Duodenal mucosa (tissue), 2 donors: Measurements from ENCODE around the gene SLC6A18.

Experiments
- H3K27ac ChIP-seq: one replicate; pipeline ENCODE4 v1.7.0; 2013; ENCODE audit warnings: low read depth, low read length
- H3K27me3 ChIP-seq, 2 donors: one replicate each; pipeline ENCODE4 v1.7.0; 2013; ENCODE audit warnings: low read length in 2 of 2, control low read depth in 1 of 2; ENCODE audit not compliant: insufficient read depth in 2 of 2, control insufficient read depth in 1 of 2
- H3K36me3 ChIP-seq, 2 donors: one replicate each; pipeline ENCODE4 v1.7.0; 2013; ENCODE audit warnings: low read length in 2 of 2, control low read depth in 1 of 2; ENCODE audit not compliant: insufficient read depth in 2 of 2, control insufficient read depth in 1 of 2
- H3K4me1 ChIP-seq, 2 donors: one replicate each; pipeline ENCODE4 v1.7.0; 2013; ENCODE audit warnings: low read length in 2 of 2, control low read depth in 1 of 2; ENCODE audit not compliant: insufficient read depth in 2 of 2, control insufficient read depth in 1 of 2
- H3K4me3 ChIP-seq, 2 donors: one replicate each; pipeline ENCODE4 v1.7.0; 2013; ENCODE audit warnings: low read length in 2 of 2, low read depth in 1 of 2
- H3K9ac ChIP-seq, 2 donors: one replicate each; pipeline ENCODE4 v1.7.0; 2013; ENCODE audit warnings: low read length in 2 of 2, low read depth in 1 of 2
- H3K9me3 ChIP-seq, 2 donors: one replicate each; pipeline ENCODE4 v1.7.0; 2013; ENCODE audit warnings: low read length in 2 of 2, control low read depth in 1 of 2; ENCODE audit not compliant: control insufficient read depth in 1 of 2

SLC6A18 gene

DNA sequence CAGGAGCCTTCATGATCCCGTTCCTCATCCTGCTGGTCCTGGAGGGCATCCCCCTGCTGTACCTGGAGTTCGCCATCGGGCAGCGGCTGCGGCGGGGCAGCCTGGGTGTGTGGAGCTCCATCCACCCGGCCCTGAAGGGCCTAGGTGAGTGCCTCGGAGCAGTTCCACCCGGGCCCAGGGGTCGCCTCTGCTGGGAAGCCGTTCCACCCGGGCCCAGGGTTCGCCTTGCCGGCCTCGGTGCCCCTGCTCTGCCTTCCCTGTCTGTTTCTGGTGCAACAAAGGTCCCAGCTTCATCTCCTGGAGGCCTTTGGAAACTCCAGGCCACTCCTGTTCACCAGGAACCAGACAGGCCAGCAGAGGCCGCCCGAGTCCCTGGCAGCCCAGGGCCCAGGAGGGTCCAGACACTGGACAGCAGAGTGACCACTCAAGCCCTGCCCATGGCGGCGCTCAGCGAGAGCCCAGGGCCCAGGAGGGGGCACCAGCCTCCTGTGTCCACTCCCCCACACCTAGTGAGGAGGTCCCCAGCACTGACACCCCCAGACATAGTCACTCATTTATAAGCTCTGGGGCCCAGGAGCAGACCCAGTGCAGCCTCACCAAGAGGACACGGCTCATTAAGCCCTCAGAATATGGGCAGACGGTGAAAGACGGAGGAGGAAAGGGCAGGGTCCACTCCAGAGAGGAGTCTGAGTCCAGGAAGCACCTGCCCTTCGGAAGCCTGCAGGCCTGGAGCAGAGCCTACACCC is 16.3 kb upstream of the SLC6A18 start:
- H3K36me3 ChIP-seq = peaks cover 3 to 28% of the 10 kb centered on the region in 2 donors
- no peaks in the 10 kb centered on the region for H3K27me3 ChIP-seq
- H3K4me1 ChIP-seq = peaks cover 8 to 40% of the 10 kb centered on the region in 2 donors
- no peak overlapping the region for H3K9ac ChIP-seq
- no peak overlapping the region for H3K4me3 ChIP-seq
- H3K27ac ChIP-seq = no peak overlapping the region
- H3K9me3 ChIP-seq = no peaks in the 10 kb centered on the region

DNA sequence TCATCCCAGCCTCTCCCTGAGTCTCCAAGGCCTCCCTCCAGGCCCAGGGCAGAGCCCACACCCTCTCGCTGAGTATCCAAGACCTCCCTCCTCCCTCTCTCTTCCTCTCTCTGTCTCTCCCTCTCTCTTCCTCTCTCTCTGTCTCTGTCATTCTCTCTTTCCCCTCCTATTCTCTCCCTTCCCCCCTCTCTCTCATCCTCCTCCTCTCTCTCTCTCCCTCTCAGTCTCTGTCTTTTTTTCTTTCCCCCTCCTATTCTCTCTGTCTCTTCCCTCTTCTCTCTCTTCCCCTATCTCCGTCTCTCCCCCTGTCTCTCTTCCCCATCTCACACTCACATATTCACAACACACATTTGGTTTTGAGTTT is 15.7 kb upstream of the SLC6A18 start:
- no peak overlapping the region for H3K27ac ChIP-seq
- no peaks in the 10 kb centered on the region for H3K27me3 ChIP-seq
- no peak overlapping the region for H3K9ac ChIP-seq
- peaks cover 5 to 35% of the 10 kb centered on the region in 2 donors for H3K4me1 ChIP-seq
- peaks cover 3 to 33% of the 10 kb centered on the region in 2 donors for H3K36me3 ChIP-seq
- no peak overlapping the region for H3K4me3 ChIP-seq
- no peaks in the 10 kb centered on the region for H3K9me3 ChIP-seq

- H3K36me3 ChIP-seq = peaks cover 3 to 34% of the 10 kb centered on the region in 2 donors
- no peaks in the 10 kb centered on the region for H3K27me3 ChIP-seq
- no peak overlapping the region for H3K27ac ChIP-seq
- no peak overlapping the region for H3K9ac ChIP-seq
- H3K4me1 ChIP-seq = peaks cover 5 to 29% of the 10 kb centered on the region in 2 donors
- H3K9me3 ChIP-seq = no peaks in the 10 kb centered on the region
- H3K4me3 ChIP-seq = no peak overlapping the region
Observed at GRCh38 chr5:1209896-1210776, 15.0 kb upstream of the SLC6A18 start.

DNA sequence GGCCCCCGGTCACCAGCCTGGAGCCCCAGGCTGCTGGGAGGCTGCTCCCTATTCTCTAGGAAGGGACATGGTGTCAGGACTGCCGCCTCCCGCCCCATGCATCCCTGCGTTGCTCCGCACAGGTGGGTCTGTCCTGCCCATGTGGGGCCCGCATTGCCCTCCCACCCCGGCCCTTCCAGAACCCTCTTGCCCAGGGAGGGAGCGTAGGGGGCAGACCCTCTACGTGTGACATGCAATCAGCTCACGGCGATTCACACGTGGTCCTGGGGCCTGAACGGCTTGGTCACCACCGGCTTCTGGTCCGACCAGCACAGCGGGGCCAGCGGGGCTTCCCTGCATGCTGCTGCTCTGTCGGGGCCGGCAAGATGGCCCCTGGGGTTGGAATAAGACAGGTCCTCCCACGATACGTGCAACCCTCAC is 14.3 kb upstream of the SLC6A18 start:
- H3K27me3 ChIP-seq = no peaks in the 10 kb centered on the region
- peaks cover 5 to 24% of the 10 kb centered on the region in 2 donors for H3K4me1 ChIP-seq
- no peak overlapping the region for H3K27ac ChIP-seq
- peaks cover 7 to 41% of the 10 kb centered on the region in 2 donors for H3K36me3 ChIP-seq
- H3K4me3 ChIP-seq = no peak overlapping the region
- H3K9me3 ChIP-seq = peaks cover 0 to 4% of the 10 kb centered on the region in 2 donors
- H3K9ac ChIP-seq = no peak overlapping the region

DNA sequence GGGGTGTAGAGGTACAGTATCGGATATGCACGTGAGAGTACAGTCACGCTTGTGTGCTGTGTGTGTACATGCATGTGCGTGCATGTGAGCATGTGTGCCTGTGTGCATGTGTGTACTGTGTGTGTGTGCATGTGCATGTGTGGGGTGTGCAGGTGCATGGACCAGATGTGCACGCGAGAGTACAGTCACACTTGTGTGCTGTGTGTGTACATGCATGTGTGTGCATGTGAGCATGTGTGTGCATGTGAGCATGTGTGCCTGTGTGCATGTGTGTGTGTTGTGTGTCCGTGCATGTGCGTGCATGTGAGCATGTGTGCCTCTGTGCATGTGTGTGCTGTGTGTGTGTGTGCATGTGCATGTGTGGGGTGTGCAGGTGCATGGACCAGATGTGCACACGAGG is 13.5 kb upstream of the SLC6A18 start:
- peaks cover 14 to 49% of the 10 kb centered on the region in 2 donors for H3K36me3 ChIP-seq
- no peak overlapping the region for H3K9ac ChIP-seq
- H3K4me3 ChIP-seq = no peak overlapping the region
- H3K27ac ChIP-seq = no peak overlapping the region
- peaks cover 0 to 5% of the 10 kb centered on the region in 2 donors for H3K9me3 ChIP-seq
- H3K4me1 ChIP-seq = peaks cover 5 to 18% of the 10 kb centered on the region in 2 donors
- no peaks in the 10 kb centered on the region for H3K27me3 ChIP-seq

DNA sequence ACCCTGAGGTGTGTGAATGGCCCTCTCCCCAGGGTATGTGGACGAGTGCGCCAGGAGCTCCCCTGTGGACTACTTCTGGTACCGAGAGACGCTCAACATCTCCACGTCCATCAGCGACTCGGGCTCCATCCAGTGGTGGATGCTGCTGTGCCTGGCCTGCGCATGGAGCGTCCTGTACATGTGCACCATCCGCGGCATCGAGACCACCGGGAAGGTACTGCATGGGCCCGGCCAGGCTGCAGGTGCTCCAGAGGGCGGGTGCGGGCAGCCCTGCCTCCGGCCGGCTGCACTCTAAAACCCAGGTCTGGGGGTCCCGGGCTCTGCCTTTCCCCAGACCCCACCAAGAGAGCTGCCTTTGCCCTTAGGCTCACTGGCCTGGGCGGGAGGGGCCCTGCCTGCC is 12.9 kb upstream of the SLC6A18 start:
- peaks cover 14 to 55% of the 10 kb centered on the region in 2 donors for H3K36me3 ChIP-seq

DNA sequence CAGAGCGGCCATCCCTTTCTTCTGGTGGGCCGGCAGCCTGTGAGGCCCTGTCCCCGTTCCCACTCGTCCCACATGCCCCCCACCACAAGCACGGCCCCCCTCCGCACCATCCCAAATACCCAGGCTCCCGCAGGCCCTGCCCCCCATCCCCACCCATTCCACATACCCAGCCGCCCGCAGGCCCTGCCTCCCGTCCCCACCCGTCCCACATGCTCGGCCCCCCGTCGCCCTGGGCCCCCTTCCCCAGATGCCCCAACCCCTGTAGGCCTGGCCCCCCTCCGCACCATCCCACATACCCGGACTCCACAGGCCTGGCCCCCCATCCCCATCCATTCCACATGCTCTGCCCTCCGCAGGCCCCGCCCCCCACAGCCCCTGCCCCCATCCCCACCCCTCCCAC is 12.3 kb upstream of the SLC6A18 start:
- no peaks in the 10 kb centered on the region for H3K27me3 ChIP-seq
- H3K4me1 ChIP-seq = peaks cover 5 to 16% of the 10 kb centered on the region in 2 donors
- no peak overlapping the region for H3K4me3 ChIP-seq
- no peak overlapping the region for H3K9ac ChIP-seq
- H3K9me3 ChIP-seq = peaks cover 0 to 5% of the 10 kb centered on the region in 2 donors
- peaks cover 14 to 58% of the 10 kb centered on the region in 2 donors for H3K36me3 ChIP-seq
- H3K27ac ChIP-seq = no peak overlapping the region

More for the DNA sequence above, 12.9 kb upstream of the SLC6A18 start:
- peaks cover 5 to 18% of the 10 kb centered on the region in 2 donors for H3K4me1 ChIP-seq
- H3K4me3 ChIP-seq = no peak overlapping the region
- H3K9ac ChIP-seq = no peak overlapping the region
- no peak overlapping the region for H3K27ac ChIP-seq
- no peaks in the 10 kb centered on the region for H3K27me3 ChIP-seq
- H3K9me3 ChIP-seq = peaks cover 0 to 5% of the 10 kb centered on the region in 2 donors

DNA sequence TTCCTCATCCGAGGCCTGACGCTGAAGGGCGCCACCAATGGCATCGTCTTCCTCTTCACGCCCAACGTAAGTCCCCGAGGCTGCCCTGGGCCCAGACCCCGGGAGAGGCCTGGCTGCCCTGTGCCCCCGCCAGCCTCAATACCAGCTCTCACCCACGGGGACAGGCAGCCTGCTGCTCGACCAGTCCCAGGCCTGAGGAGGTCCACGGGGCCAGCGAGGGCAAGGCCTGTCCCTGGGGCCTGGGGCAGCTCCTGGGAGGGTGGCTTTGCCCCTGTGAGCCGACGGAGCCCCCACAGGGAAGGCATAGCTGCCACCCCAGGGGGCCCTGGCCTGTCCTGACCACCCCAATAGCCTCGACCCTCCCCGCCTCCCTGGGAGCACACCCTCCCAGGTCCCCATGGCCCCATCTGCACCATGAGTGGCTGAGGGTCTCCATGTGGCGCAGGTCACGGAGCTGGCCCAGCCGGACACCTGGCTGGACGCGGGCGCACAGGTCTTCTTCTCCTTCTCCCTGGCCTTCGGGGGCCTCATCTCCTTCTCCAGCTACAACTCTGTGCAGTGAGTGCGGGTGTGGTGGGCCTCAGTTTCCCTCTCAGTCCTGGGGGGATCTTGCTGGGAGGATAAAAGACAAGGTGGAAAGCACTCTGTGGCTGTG is 11.5 kb upstream of the SLC6A18 start:
- Histone ChIP-seq H3K27ac (no peak overlapping the region), H3K4me1 (peaks cover 5 to 9% of the 10 kb centered on the region in 2 donors), H3K9ac (no peak overlapping the region), H3K4me3 (no peak overlapping the region), H3K9me3 (peaks cover 0 to 5% of the 10 kb centered on the region in 2 donors), H3K36me3 (peaks cover 14 to 64% of the 10 kb centered on the region in 2 donors), H3K27me3 (peaks cover 0 to 2% of the 10 kb centered on the region in 2 donors)

- H3K9ac ChIP-seq = no peak overlapping the region
- no peak overlapping the region for H3K27ac ChIP-seq
- H3K4me1 ChIP-seq = peaks cover 0 to 2% of the 10 kb centered on the region in 2 donors
- H3K9me3 ChIP-seq = peaks cover 0 to 5% of the 10 kb centered on the region in 2 donors
- H3K4me3 ChIP-seq = no peak overlapping the region
- H3K27me3 ChIP-seq = peaks cover 0 to 2% of the 10 kb centered on the region in 2 donors
- H3K36me3 ChIP-seq = peaks cover 14 to 69% of the 10 kb centered on the region in 2 donors
Observed at GRCh38 chr5:1214163-1214935, 10.8 kb upstream of the SLC6A18 start.
